ENCODE measurements around the gene TPCN2.

DNA sequence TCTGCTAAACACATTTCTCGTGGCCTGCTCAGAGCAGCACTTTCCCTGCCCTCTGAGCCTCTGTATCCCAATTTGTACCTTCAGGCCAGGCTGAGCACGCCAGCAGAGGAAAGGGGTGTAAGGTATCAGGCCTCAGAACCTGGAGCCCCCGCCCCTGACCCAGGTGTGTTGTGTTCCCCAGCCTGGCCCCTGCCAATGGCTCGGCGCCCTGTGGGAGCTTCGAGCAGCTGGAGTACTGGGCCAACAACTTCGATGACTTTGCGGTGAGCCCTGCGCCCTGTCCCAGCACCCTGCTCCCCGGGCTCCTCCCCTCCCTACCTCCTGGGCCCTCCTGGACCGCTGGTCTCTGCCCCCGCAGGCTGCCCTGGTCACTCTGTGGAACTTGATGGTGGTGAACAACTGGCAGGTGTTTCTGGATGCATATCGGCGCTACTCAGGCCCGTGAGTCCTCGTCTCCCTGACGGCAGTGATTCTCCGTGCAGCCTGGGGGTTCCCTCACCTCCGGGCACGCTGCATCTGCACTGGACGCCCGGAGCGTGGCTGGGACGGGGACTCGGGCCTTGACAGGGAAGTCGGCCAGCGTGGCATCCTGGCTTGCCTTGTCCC, 36.9 kb downstream of the TPCN2 start:
- TF ChIP-seq POLR2A (IDR thresholded peaks at IDR 0.05; ENCODE audit: control extremely low read depth in 1 of 2, low read depth in 2 of 2, low read length in 2 of 2) (no peak), POLR2AphosphoS5 (IDR thresholded peaks at IDR 0.05; ENCODE audit: low read depth, low read length) (no peak), CBX5 (IDR thresholded peaks at IDR 0.05; ENCODE audit: low read depth, low read length) (no peak)
